ENCODE results near the gene CMTM4.
A peak's percentile ranks its signal among the peaks of the same experiment; 100 is the strongest.

CMTM4 gene

DNA sequence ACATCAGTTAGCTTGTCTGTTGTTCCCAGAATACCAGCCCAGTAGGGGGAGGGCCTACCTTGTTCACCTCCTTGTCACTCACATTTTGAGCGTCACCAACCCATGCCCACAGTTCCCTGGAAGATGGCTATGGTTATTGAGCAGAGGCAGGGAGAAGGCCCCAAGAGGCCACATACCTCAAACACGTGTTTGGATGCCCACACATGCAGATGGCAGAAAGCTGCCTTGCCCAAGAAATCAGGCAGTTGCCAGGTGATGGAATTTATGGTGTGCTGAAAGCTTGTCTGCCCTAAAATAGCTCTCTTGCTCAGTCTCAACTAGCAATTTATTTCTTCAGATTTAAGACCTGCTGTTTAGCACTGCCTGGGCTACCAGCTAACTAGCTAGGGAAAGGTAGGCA lies 16.5 kb upstream of the CMTM4 start:
- H3K36me3 ChIP-seq (replicated peaks): no peaks in the 10 kb centered on the region
- no peak for DNase-seq
- in situ Hi-C loops (cut with HindIII; ENCODE audit: low pct_ligation_motif_present, low sequenced_read_pairs): no loop called here
- H3K4me3 ChIP-seq (ENCODE audit: low read depth, low read length): no peak overlapping the region
- H3K27ac ChIP-seq: no peak overlapping the region
- TF ChIP-seq, protein P1, sequence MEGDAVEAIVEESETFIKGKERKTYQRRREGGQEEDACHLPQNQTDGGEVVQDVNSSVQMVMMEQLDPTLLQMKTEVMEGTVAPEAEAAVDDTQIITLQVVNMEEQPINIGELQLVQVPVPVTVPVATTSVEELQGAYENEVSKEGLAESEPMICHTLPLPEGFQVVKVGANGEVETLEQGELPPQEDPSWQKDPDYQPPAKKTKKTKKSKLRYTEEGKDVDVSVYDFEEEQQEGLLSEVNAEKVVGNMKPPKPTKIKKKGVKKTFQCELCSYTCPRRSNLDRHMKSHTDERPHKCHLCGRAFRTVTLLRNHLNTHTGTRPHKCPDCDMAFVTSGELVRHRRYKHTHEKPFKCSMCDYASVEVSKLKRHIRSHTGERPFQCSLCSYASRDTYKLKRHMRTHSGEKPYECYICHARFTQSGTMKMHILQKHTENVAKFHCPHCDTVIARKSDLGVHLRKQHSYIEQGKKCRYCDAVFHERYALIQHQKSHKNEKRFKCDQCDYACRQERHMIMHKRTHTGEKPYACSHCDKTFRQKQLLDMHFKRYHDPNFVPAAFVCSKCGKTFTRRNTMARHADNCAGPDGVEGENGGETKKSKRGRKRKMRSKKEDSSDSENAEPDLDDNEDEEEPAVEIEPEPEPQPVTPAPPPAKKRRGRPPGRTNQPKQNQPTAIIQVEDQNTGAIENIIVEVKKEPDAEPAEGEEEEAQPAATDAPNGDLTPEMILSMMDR (IDR thresholded peaks at IDR 0.05; ENCODE audit: low read depth, low read length, missing control alignments): no peak
- H3K27me3 ChIP-seq (replicated peaks): no peaks in the 10 kb centered on the region

DNA sequence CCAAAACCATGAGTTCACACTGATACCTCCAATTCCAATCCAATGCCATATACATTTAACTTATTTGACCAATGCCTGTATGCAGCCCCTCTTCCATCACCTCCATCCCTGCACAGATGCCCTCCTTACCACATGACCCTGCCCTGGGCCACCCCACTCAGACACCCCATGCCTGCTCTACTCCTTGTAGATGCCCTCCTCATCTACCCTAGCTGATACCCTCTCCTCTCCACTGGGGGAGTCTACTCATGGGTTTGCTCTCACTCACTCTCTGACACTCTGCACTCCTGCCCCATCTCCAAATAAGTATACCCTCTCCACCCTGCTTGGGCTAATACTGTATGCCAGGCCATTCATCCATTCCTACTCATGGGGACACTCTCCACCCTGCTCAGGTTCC lies 16.0 kb upstream of the CMTM4 start:
- H3K27me3 ChIP-seq (replicated peaks): no peaks in the 10 kb centered on the region
- H3K36me3 ChIP-seq (replicated peaks): no peaks in the 10 kb centered on the region
- H3K4me3 ChIP-seq (ENCODE audit: low read depth, low read length): no peak overlapping the region
- no peak overlapping the region for H3K27ac ChIP-seq
- DNase-seq: no peak
- TF ChIP-seq, protein P1 (IDR thresholded peaks at IDR 0.05; ENCODE audit: low read depth, low read length, missing control alignments): no peak
- in situ Hi-C loops (cut with HindIII; ENCODE audit: low pct_ligation_motif_present, low sequenced_read_pairs): no loop called here

DNA sequence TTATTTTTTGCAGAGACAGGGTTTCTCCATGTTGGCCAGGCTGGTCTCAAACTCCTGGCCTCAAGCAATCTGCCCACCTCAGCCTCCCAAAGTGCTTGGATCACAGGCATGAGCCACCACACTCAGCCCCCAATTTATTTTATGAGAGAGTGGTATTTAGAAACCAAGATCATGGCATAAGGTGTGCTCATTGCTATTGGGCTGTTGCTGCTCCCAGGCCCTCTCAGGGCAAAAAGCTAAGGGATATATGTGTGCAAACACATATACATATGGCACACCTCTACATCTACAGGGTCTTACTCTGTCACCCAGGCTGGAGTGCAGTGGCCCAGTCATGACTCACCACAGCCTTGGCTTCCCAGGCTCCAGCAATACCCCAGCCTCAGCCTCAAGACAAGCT lies 15.0 kb upstream of the CMTM4 start:
- Histone ChIP-seq H3K27ac (no peak overlapping the region), H3K36me3 (replicated peaks) (no peaks in the 10 kb centered on the region), H3K4me3 (ENCODE audit: low read depth, low read length) (no peak overlapping the region), H3K27me3 (replicated peaks) (no peaks in the 10 kb centered on the region)
- TF ChIP-seq, protein P1 (IDR thresholded peaks at IDR 0.05; ENCODE audit: low read depth, low read length, missing control alignments): no peak
- no peak for DNase-seq
- in situ Hi-C loops (cut with HindIII; ENCODE audit: low pct_ligation_motif_present, low sequenced_read_pairs): no loop called here

DNA sequence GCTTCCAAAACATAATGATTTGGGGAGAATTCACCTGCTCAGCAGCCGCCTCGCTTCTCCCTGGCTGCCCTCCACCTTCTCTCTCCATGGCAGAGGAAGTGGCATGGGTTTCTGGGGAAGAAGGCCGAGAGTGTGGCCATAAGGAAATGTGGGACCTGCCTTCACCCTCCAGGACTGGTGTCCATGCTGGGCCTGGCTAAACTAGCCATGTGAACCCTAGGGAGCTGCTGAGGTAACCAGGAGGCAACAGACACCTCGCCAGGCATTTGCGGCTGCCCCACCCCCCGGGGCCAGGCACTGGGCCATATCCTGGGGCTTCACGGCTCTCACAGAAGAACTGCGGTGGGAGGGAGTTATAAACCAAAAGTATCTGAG lies 9.9 kb upstream of the CMTM4 start:
- H3K27ac ChIP-seq: peak overlapping the region; percentile 31
- no peak overlapping the region for H3K4me3 ChIP-seq (ENCODE audit: low read depth, low read length)
- H3K27me3 ChIP-seq (replicated peaks): no peaks in the 10 kb centered on the region
- TF ChIP-seq, protein P1 (IDR thresholded peaks at IDR 0.05; ENCODE audit: low read depth, low read length, missing control alignments): no peak
- no peak for DNase-seq
- no peaks in the 10 kb centered on the region for H3K36me3 ChIP-seq (replicated peaks)
- in situ Hi-C loops (cut with HindIII; ENCODE audit: low pct_ligation_motif_present, low sequenced_read_pairs): no loop called here

DNA sequence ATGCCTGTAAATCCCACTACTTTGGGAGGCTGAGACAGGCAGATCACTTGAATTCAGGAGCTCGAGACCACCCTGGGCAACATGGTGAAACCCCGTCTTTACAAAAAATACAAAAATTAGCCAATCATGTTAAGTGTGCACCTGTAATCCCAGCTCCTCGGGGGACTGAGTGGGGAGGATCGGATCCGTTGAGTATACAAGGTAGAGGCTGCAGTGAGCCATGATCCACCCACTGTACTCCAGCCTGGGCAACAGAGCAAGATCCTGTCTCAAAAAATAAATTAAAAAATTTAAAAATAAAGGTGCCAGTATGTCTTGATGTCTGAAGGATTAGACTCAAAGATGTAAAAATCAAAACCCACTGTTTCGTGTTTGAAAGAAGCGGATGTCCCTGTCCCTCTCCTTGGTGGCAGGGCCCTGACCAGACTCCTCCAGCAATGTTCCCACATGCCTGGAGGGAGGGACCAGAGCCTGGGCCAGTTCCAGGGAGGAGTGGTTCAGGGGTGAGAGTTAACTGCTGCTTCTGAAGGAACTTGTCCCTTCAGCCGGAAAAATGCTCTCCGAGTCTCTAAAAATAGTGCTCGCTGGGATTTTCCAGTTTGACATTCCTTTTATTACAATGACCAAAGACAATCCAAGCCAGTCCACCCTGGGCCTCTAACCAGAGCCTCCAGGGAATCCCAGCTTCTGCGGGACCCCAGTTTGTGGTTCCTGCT lies 9.4 kb upstream of the CMTM4 start:
- in situ Hi-C loops (cut with HindIII; ENCODE audit: low pct_ligation_motif_present, low sequenced_read_pairs): no loop called here
- Histone ChIP-seq H3K27ac (peak overlapping the region; percentile 31), H3K4me3 (ENCODE audit: low read depth, low read length) (no peak overlapping the region), H3K27me3 (replicated peaks) (no peaks in the 10 kb centered on the region), H3K36me3 (replicated peaks) (no peaks in the 10 kb centered on the region)
- TF ChIP-seq, protein P1 (IDR thresholded peaks at IDR 0.05; ENCODE audit: low read depth, low read length, missing control alignments): no peak
- peak; percentile 30 for DNase-seq

Measured in brain microvascular endothelial cell (primary cell).